ENCODE measurements around the gene EPHB2.

GRCh38 chr1:22756125-22756735 is 45.6 kb downstream of the EPHB2 start:
- TF ChIP-seq POLR2A (IDR thresholded peaks at IDR 0.05) (no peak), CTCF (IDR thresholded peaks at IDR 0.05) (no peak)
